SK-N-MC (cell line): ENCODE measurements around the gene PLCD1.

Experiments
- DNase-seq: peaks from one replicate; pipeline ENCODE4 v3.0.0-alpha.2; 2011; ENCODE audit warnings: low read depth, low spot score
- H3K27ac ChIP-seq: fragments of 200-600 bp; sonication (generic); 2 replicates; pipeline ENCODE4 v1.5.1; 2016; ENCODE audit warnings: mixed run types
- H3K36me3 ChIP-seq: fragments of 200-600 bp; sonication (generic); 2 replicates; pipeline ENCODE4 v1.6.1; 2017; ENCODE audit warnings: antibody characterized with exemption, low read length, mixed read lengths; ENCODE audit not compliant: insufficient read depth
- H3K4me3 ChIP-seq: fragments of 200-600 bp; sonication (generic); 2 replicates; pipeline ENCODE4 v1.5.1; 2016
- H3K9ac ChIP-seq: fragments of 200-600 bp; sonication (generic); 2 replicates; pipeline ENCODE4 v1.8.0; 2017; ENCODE audit warnings: mixed run types, mixed read lengths; ENCODE audit not compliant: insufficient read length
- H3K9me3 ChIP-seq: fragments of 200-600 bp; sonication (generic); 2 replicates; pipeline ENCODE4 v1.6.1; 2017; ENCODE audit warnings: low read depth, mild to moderate bottlenecking, antibody characterized with exemption, low read length, moderate library complexity, mixed read lengths
- EZH2 ChIP-seq: fragments of 200-600 bp; sonication (generic); IDR thresholded peaks from one replicate; pipeline ENCODE4 v1.6.1; 2017; ENCODE audit warnings: antibody characterized with exemption
- FOXP2 ChIP-seq: optimal IDR thresholded peaks from 2 replicates; pipeline ENCODE3; 2011; ENCODE audit warnings: mild to moderate bottlenecking, moderate library complexity; ENCODE audit not compliant: insufficient read depth; ENCODE audit errors: extremely low read length, control extremely low read depth
- POLR2AphosphoS5 ChIP-seq: IDR thresholded peaks from 2 replicates; pipeline ENCODE4 v1.6.1; 2012; ENCODE audit warnings: mild to moderate bottlenecking, low read depth, low read length, borderline replicate concordance

Gene PLCD1

GRCh38 chr3:38051131-38051530 lies 21.7 kb upstream of the PLCD1 start:
- Histone ChIP-seq H3K36me3 (no peaks in the 10 kb centered on the region), H3K4me3 (no peak overlapping the region), H3K9me3 (no peaks in the 10 kb centered on the region), H3K9ac (no peak overlapping the region), H3K27ac (no peak overlapping the region)
- DNase-seq, result no peak
- TF ChIP-seq EZH2 (no peak), POLR2AphosphoS5 (no peak), FOXP2 (no peak)

- no peak for TF ChIP-seq EZH2
- TF ChIP-seq FOXP2, result no peak
- TF ChIP-seq POLR2AphosphoS5, result no peak
- DNase-seq, result no peak
- H3K9me3 ChIP-seq, result no peaks in the 10 kb centered on the region
- H3K9ac ChIP-seq, result no peak overlapping the region
- no peak overlapping the region for H3K4me3 ChIP-seq
- H3K36me3 ChIP-seq, result no peaks in the 10 kb centered on the region
- H3K27ac ChIP-seq, result no peak overlapping the region
These were observed 20.1 kb upstream of the PLCD1 start for GRCh38 chr3:38049358-38050126.

GRCh38 chr3:38047896-38048295 lies 18.5 kb upstream of the PLCD1 start:
- Histone ChIP-seq H3K9me3 (no peaks in the 10 kb centered on the region), H3K9ac (no peak overlapping the region), H3K27ac (no peak overlapping the region), H3K4me3 (no peak overlapping the region), H3K36me3 (no peaks in the 10 kb centered on the region)
- no peak for TF ChIP-seq FOXP2
- no peak for TF ChIP-seq EZH2
- no peak for TF ChIP-seq POLR2AphosphoS5
- DNase-seq, result no peak

DNA sequence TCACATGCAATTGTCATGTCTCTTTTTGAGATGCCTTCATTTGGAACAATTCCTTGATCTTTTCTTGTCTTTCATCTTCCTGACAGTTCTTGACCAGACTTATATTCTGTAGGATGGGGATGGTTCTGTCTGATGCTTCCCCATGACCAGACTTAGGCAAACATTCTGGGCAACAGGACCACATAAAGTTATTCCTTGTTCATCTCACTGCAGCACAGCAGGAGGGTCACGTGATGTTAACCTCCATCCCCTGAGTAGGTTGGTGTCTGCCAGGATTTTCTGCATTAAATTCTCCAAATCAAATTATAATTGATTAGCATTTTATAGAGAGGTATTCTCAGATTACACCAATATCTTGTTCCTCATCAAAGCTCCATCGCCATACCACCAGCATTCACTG lies 17.4 kb upstream of the PLCD1 start:
- DNase-seq, result no peak
- no peak overlapping the region for H3K4me3 ChIP-seq
- no peak overlapping the region for H3K27ac ChIP-seq
- H3K9me3 ChIP-seq, result no peaks in the 10 kb centered on the region
- no peak for TF ChIP-seq FOXP2
- TF ChIP-seq EZH2, result no peak
- H3K36me3 ChIP-seq, result no peaks in the 10 kb centered on the region
- no peak overlapping the region for H3K9ac ChIP-seq

DNA sequence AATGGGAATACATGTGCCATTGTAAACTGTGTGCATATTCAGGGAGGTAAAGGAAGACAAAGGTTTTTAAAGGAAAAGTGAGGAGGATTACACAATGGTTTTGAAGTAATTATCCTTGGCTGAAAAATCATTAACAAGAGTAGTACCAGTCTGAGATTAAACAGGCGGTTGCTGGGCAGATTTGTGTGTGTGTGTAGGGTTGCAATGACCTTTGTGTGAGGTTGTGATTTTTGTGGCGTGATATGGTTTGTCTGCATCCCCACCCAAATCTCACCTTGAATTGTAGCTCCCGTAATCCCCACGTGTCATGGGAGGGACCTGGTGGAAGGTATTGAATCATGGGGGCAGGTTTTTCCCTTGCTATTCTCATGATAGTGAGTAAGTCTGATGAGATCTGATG lies 16.6 kb upstream of the PLCD1 start:
- Histone ChIP-seq H3K4me3 (no peak overlapping the region), H3K36me3 (no peaks in the 10 kb centered on the region), H3K9ac (no peak overlapping the region), H3K27ac (no peak overlapping the region), H3K9me3 (no peaks in the 10 kb centered on the region)
- TF ChIP-seq FOXP2, result no peak
- TF ChIP-seq POLR2AphosphoS5, result no peak
- TF ChIP-seq EZH2, result no peak
- no peak for DNase-seq

GRCh38 chr3:38043486-38043885 lies 14.0 kb upstream of the PLCD1 start:
- no peak for DNase-seq
- Histone ChIP-seq H3K36me3 (no peaks in the 10 kb centered on the region), H3K27ac (no peak overlapping the region), H3K4me3 (no peak overlapping the region), H3K9ac (no peak overlapping the region), H3K9me3 (no peaks in the 10 kb centered on the region)
- TF ChIP-seq EZH2 (no peak), FOXP2 (no peak), POLR2AphosphoS5 (no peak)

DNA sequence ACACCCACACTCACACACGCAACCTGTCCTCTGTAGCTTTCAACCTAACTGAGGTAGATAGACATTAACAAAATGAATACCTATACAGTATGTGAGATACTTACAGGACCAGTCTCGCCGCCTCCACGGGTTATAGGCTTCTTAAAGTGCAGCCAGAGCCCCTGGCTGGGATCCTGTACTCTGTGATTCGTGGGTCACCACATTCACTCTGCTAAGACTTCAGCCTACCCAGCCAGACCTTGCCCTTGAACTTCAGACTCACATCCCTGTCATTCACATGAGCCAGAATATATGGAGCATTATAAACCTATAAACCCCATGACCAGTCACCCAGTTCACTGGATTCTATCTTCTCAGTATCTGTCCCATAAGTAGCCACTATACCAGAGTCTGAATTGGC lies 11.0 kb upstream of the PLCD1 start:
- H3K9me3 ChIP-seq, result no peaks in the 10 kb centered on the region
- no peak overlapping the region for H3K27ac ChIP-seq
- TF ChIP-seq FOXP2 (no peak), POLR2AphosphoS5 (no peak), EZH2 (no peak)
- no peak overlapping the region for H3K9ac ChIP-seq
- no peak overlapping the region for H3K4me3 ChIP-seq
- DNase-seq, result no peak
- no peaks in the 10 kb centered on the region for H3K36me3 ChIP-seq

DNA sequence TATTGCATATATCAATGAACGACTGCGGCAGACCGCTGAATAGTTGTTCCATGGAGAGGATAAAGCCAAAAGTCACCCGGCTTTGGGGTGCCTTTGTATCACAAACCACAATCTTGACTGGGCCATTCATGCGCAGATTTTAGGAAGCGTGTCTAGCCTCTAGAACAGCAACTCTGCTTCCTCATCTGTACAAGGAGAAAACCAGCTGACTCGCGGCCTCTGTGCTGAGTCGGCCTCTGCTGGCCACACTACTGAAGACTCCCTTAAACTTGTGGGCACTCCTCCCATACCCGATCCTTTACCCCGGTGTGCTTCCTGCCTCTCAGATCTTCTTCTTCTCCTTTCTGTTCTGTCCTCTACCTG lies 10.4 kb upstream of the PLCD1 start:
- no peak overlapping the region for H3K9ac ChIP-seq
- no peak for DNase-seq
- no peaks in the 10 kb centered on the region for H3K36me3 ChIP-seq
- no peak for TF ChIP-seq POLR2AphosphoS5
- TF ChIP-seq FOXP2, result no peak
- no peak for TF ChIP-seq EZH2
- H3K9me3 ChIP-seq, result no peaks in the 10 kb centered on the region
- H3K4me3 ChIP-seq, result no peak overlapping the region
- H3K27ac ChIP-seq, result no peak overlapping the region
